SH-SY5Y (cell line): ENCODE results near the gene ANKRA2.

Experiments used
- GATA2 ChIP-seq: IDR thresholded peaks from 2 replicates; pipeline ENCODE4 v1.6.1; 2011; ENCODE audit warnings: mild to moderate bottlenecking, low read depth, low read length
- GATA3 ChIP-seq: IDR thresholded peaks from 2 replicates; pipeline ENCODE4 v1.6.1; 2011; ENCODE audit warnings: low read depth, mild to moderate bottlenecking, low read length, moderate library complexity

- TF ChIP-seq GATA2 (no peak), GATA3 (no peak)
These were observed 38.6 kb upstream of the ANKRA2 start for GRCh38 chr5:73603998-73604397.
